Measurements from ENCODE around the gene MLLT1. TPM values are rescaled to one million over a fixed set of nuclear protein-coding genes. Genes with fewer than 3 reads are reported as not detected.

The MLLT1 gene
- total RNA-seq, 1 donor, result 4.4 TPM

- H3K4me3 ChIP-seq (ENCODE audit: low read length), result no peak overlapping the region
- no peaks in the 10 kb centered on the region for H3K4me1 ChIP-seq (ENCODE audit: insufficient read depth, low read length)
- H3K9me3 ChIP-seq (ENCODE audit: low read depth, low read length), result no peaks in the 10 kb centered on the region
- peaks cover 3% of the 10 kb centered on the region for H3K27me3 ChIP-seq (ENCODE audit: insufficient read depth, low read length)
Measured at GRCh38 chr19:6172074-6172863, 107.5 kb downstream of the MLLT1 start.

- Histone ChIP-seq H3K9me3 (ENCODE audit: low read depth, low read length) (no peaks in the 10 kb centered on the region), H3K4me3 (ENCODE audit: low read length) (no peak overlapping the region), H3K27me3 (ENCODE audit: insufficient read depth, low read length) (peaks cover 3% of the 10 kb centered on the region), H3K4me1 (ENCODE audit: insufficient read depth, low read length) (no peaks in the 10 kb centered on the region)
Measured at GRCh38 chr19:6167115-6167514, 112.7 kb downstream of the MLLT1 start.

GRCh38 chr19:6164906-6165531 is 114.8 kb downstream of the MLLT1 start:
- Histone ChIP-seq H3K27me3 (ENCODE audit: insufficient read depth, low read length) (peaks cover 3% of the 10 kb centered on the region), H3K4me1 (ENCODE audit: insufficient read depth, low read length) (peaks cover 9% of the 10 kb centered on the region), H3K4me3 (ENCODE audit: low read length) (no peak overlapping the region), H3K9me3 (ENCODE audit: low read depth, low read length) (no peaks in the 10 kb centered on the region)

- Histone ChIP-seq H3K27me3 (ENCODE audit: insufficient read depth, low read length) (no peaks in the 10 kb centered on the region), H3K4me3 (ENCODE audit: low read length) (no peak overlapping the region), H3K4me1 (ENCODE audit: insufficient read depth, low read length) (peaks cover 9% of the 10 kb centered on the region), H3K9me3 (ENCODE audit: low read depth, low read length) (no peaks in the 10 kb centered on the region)
Measured at GRCh38 chr19:6161271-6161850, 118.4 kb downstream of the MLLT1 start.

Other genes starting within 250 kb of the MLLT1 start
- gene RFX2, start 169.5 kb downstream of the MLLT1 start, total RNA-seq, result 11.3 TPM
- gene ACSBG2, start 144.3 kb downstream of the MLLT1 start, total RNA-seq, result not detected
- gene ACER1, start 53.6 kb upstream of the MLLT1 start, total RNA-seq, result 0.42 TPM
- gene CLPP, start 81.6 kb upstream of the MLLT1 start, total RNA-seq, result 31.3 TPM
- gene ALKBH7, start 92.8 kb upstream of the MLLT1 start, total RNA-seq, result 45.4 TPM
- gene PSPN, start 96.0 kb upstream of the MLLT1 start, total RNA-seq, result 1.0 TPM
- gene GTF2F1, start 113.2 kb upstream of the MLLT1 start, total RNA-seq, result 35.5 TPM
- 65.9 TPM for gene KHSRP, start 144.8 kb upstream of the MLLT1 start, total RNA-seq
- gene SLC25A41, start 153.8 kb upstream of the MLLT1 start, total RNA-seq, result not detected
- 5.9 TPM for gene SLC25A23, start 179.8 kb upstream of the MLLT1 start, total RNA-seq
- 4.0 TPM for gene CRB3, start 184.3 kb upstream of the MLLT1 start, total RNA-seq
- gene DENND1C, start 201.8 kb upstream of the MLLT1 start, total RNA-seq, result 23.9 TPM
- gene TUBB4A, start 222.3 kb upstream of the MLLT1 start, total RNA-seq, result 0.10 TPM